Adrenal gland (tissue), 12 donors: ENCODE data around the gene EIF3J. TPM values are rescaled to one million over a fixed set of nuclear protein-coding genes. Genes with fewer than 3 reads are reported as not detected.

Experiments
- DNase-seq, 7 donors: peaks; one replicate each; pipeline ENCODE4 v3.0.0-alpha.2; 2019 to 2020
- H3K27ac ChIP-seq, 5 donors: fragments of 200-600 bp; sonication (generic) in 4 of 5; 1 replicate in 3 of 5; 2 replicates in 2 of 5; pipeline versions ENCODE4 v1.5.1 to v1.8.0; 2016 to 2020; ENCODE audit warnings: mild to moderate bottlenecking in 1 of 5
- H3K27me3 ChIP-seq: fragments of 200-600 bp; 2 replicates; pipeline ENCODE4 v1.8.0; 2021
- H3K36me3 ChIP-seq, 2 donors: fragments of 200-600 bp; replicated peaks in 1 of 2; 1 replicate in 1 of 2; 2 replicates in 1 of 2; pipeline versions ENCODE4 v1.5.1 to v1.8.0; 2018 to 2022
- H3K4me1 ChIP-seq, 2 donors: fragments of 200-600 bp; replicated peaks in 1 of 2; 1 replicate in 1 of 2; 2 replicates in 1 of 2; pipeline versions ENCODE4 v1.5.1 to v1.8.0; 2018 to 2021
- H3K4me3 ChIP-seq, 4 donors: fragments of 200-600 bp; sonication (generic) in 3 of 4; one replicate each; pipeline ENCODE4 v1.5.1; 2016 to 2018
- H3K9me3 ChIP-seq, 3 donors: fragments of 200-600 bp; sonication (generic) in 1 of 3; replicated peaks in 1 of 3; 1 replicate in 2 of 3; 2 replicates in 1 of 3; pipeline versions ENCODE4 v1.5.1 to v1.8.0; 2016 to 2021
- CTCF ChIP-seq, 6 experiments: fragments of 450-650 bp in 4 of 6; fragments of 200-600 bp in 2 of 6; sonication (generic) in 1 of 6; IDR thresholded peaks; 1 replicate in 5 of 6; 2 replicates in 1 of 6; pipeline versions ENCODE4 v1.5.1 to v1.8.0; 2016 to 2021; ENCODE audit warnings: antibody characterized with exemption in 6 of 6, mild to moderate bottlenecking in 2 of 6, moderate library complexity in 1 of 6
- POLR2A ChIP-seq, 2 donors: fragments of 450-650 bp; IDR thresholded peaks; one replicate each; pipeline ENCODE4 v1.6.1; 2017; ENCODE audit warnings: antibody characterized with exemption in 2 of 2, mild to moderate bottlenecking in 2 of 2, moderate library complexity in 1 of 2
- WGBS, 4 donors: extraction: QIAGEN DNeasy Blood & Tissue Kit in 2 of 4; methylation state at CpG; one replicate each; pipeline versions ENCODE4 v1.1.5 to v1.1.7; 2013 to 2017; 5-methylcytosine and 5-hydroxymethylcytosine counted together
- intact Hi-C, 2 donors: fragments of 100-400 bp; cut with DNase I; formaldehyde crosslinking; loops; one replicate each; pipeline versions ENCODE4 v1.14.1 to v1.15.0; 2022 to 2023
- polyA plus RNA-seq, 3 donors: library from polyadenylated mRNA; stranded (reverse); fragments of 200-250 nt in 2 of 3; fragments of 350-450 nt in 1 of 3; fragmentation: Illumina TruSeq in 1 of 3; extraction: RNeasy Lipid Tissue Mini Kit (QIAGEN cat#74804) in 1 of 3; gene quantifications; one replicate each; pipeline ENCODE4 v1.2.3, GENCODE V29; 2013 to 2014
- total RNA-seq, 9 donors: library from RNA; depleted of rRNA in 4 of 9; stranded (reverse); fragments of >200 nt in 4 of 9; fragments of 120-200 nt in 1 of 9; fragmentation: NEBNext Ultra II Directional in 1 of 9; extraction: Animal tissue kit (Norgen Biotek cat#: 25700) in 1 of 9; gene quantifications; one replicate each; pipeline versions ENCODE4 v1.1.0 to v1.2.4, GENCODE V29; 2013 to 2023
- donor health status: healthy with polysubstance abuse.
- donor health status: Bipolar disorder and iron deficiency.
- donor health status: DM: yes; HTN: yes; CAD: no.
- donor health status: DM: no; HTN: no; CAD: no.
- donor health status: DM: no; HTN: no; CAD: no.
- donor health status: DM: yes; HTN: yes; CAD: no.

EIF3J gene
- total and polyA plus RNA-seq, 12 donors: 21.4 to 178 (median 53.8) TPM

- WGBS, 4 donors: 93 to 96% (median 95%) methylated on average over 8 of the region's 8 CpGs
- Histone ChIP-seq H3K4me1 (peaks cover 12 to 21% of the 10 kb centered on the region in 2 donors), H3K9me3 (no peaks in the 10 kb centered on the region), H3K27me3 (no peaks in the 10 kb centered on the region), H3K27ac (no peak overlapping the region), H3K4me3 (no peak overlapping the region), H3K36me3 (no peaks in the 10 kb centered on the region)
- intact Hi-C loops: no loop called here
- TF ChIP-seq CTCF (IDR thresholded peaks at IDR 0.05) (no peak), POLR2A (IDR thresholded peaks at IDR 0.05) (no peak)
- DNase-seq: peak in 1 of 7 donors; percentile 46
These were observed 1.9 kb upstream of the EIF3J start for GRCh38 chr15:44535092-44535491.

- TF ChIP-seq POLR2A (IDR thresholded peaks at IDR 0.05) (no peak), CTCF (IDR thresholded peaks at IDR 0.05) (no peak)
- Histone ChIP-seq H3K4me3 (peak overlapping the region in 3 of 4 donors; percentile 49 to 84 (median 78)), H3K27me3 (no peaks in the 10 kb centered on the region), H3K27ac (peak overlapping the region; percentile 95 to 99 (median 98)), H3K4me1 (peaks cover 17 to 25% of the 10 kb centered on the region in 2 donors), H3K36me3 (no peaks in the 10 kb centered on the region), H3K9me3 (no peaks in the 10 kb centered on the region)
- peak in 4 of 7 donors; percentile 23 to 72 (median 34) for DNase-seq
- 58 to 62% (median 60%) methylated on average over 36 of the region's 36 CpGs for WGBS, 4 donors
- intact Hi-C loops: no loop called here
These were observed 1.2 kb upstream of the EIF3J start for GRCh38 chr15:44535523-44536301.

GRCh38 chr15:44536302-44536961 is 515 bp upstream of the EIF3J start:
- peak overlapping the region; percentile 95 to 99 (median 98) for H3K27ac ChIP-seq
- peak; percentile 74 to 89 for TF ChIP-seq POLR2A (IDR thresholded peaks at IDR 0.05)
- TF ChIP-seq CTCF (IDR thresholded peaks at IDR 0.05): peak; percentile 20 to 56 (median 44)
- peak in 6 of 7 donors; percentile 86 to 93 (median 89) for DNase-seq
- no peaks in the 10 kb centered on the region for H3K27me3 ChIP-seq
- intact Hi-C loops: no loop called here
- 0% methylated on average over 23 to 46 of the region's 47 CpGs for WGBS, 4 donors
- peaks cover 23 to 33% of the 10 kb centered on the region in 2 donors for H3K4me1 ChIP-seq
- H3K36me3 ChIP-seq: no peaks in the 10 kb centered on the region
- H3K9me3 ChIP-seq: no peaks in the 10 kb centered on the region
- peak overlapping the region; percentile 1 to 84 (median 64) for H3K4me3 ChIP-seq

- H3K4me1 ChIP-seq: peaks cover 29 to 46% of the 10 kb centered on the region in 2 donors
These were observed 841 bp downstream of the EIF3J start for GRCh38 chr15:44537735-44538240.

More at GRCh38 chr15:44537735-44538240, 841 bp downstream of the EIF3J start:
- intact Hi-C loops: no loop called here
- H3K27me3 ChIP-seq: no peaks in the 10 kb centered on the region
- peak overlapping the region in 3 of 4 donors; percentile 79 to 84 (median 82) for H3K4me3 ChIP-seq
- no peak for DNase-seq
- WGBS, 4 donors: 8 to 29% (median 13%) methylated on average over 9 to 13 of the region's 13 CpGs
- no peaks in the 10 kb centered on the region for H3K9me3 ChIP-seq
- no peaks in the 10 kb centered on the region for H3K36me3 ChIP-seq
- peak overlapping the region; percentile 95 to 99 (median 98) for H3K27ac ChIP-seq
- TF ChIP-seq POLR2A (IDR thresholded peaks at IDR 0.05) (no peak), CTCF (IDR thresholded peaks at IDR 0.05) (peak in 1 of 6 experiments; percentile 3)
